AG04449 (cell line): ENCODE results near the gene SRGAP3.

Experiments used
- CTCF ChIA-PET: fragments of 350-600 bp; formaldehyde crosslinking; extraction: SDS; loops from one replicate; lab custom pipeline; 2021; ENCODE audit warnings: antibody characterized with exemption; lab: Yijun Ruan, JAX
- POLR2A ChIA-PET: fragments of 400-600, 350-600 bp; formaldehyde crosslinking; extraction: SDS; loops from one replicate; lab custom pipeline; 2020; ENCODE audit warnings: antibody characterized with exemption, inconsistent platforms; lab: Yijun Ruan, JAX
- DNase-seq: peaks from one replicate; pipeline ENCODE4 v3.0.0-alpha.2; 2010; ENCODE audit warnings: low read depth, low spot score
- H3K4me3 ChIP-seq: 2 replicates; pipeline ENCODE4 v1.5.1; 2011; ENCODE audit warnings: low read depth, mild to moderate bottlenecking, control low read depth, low read length
- CTCF ChIP-seq: IDR thresholded peaks from one replicate; pipeline ENCODE4 v1.5.1; 2011; ENCODE audit warnings: mild to moderate bottlenecking, moderate library complexity, low read length, control low read depth, inconsistent platforms; ENCODE audit not compliant: insufficient read depth; ENCODE audit errors: missing control alignments

SRGAP3 gene

GRCh38 chr3:9188583-9188982 is 60.9 kb downstream of the SRGAP3 start:
- no peak for TF ChIP-seq CTCF
- no peak overlapping the region for H3K4me3 ChIP-seq
- CTCF ChIA-PET = no interaction called here
- no peak for DNase-seq
- POLR2A ChIA-PET = no interaction called here

- ChIA-PET CTCF (no interaction called here), POLR2A (no interaction called here)
- no peak for DNase-seq
- H3K4me3 ChIP-seq = no peak overlapping the region
- no peak for TF ChIP-seq CTCF
Measured at GRCh38 chr3:9185701-9186100, 63.7 kb downstream of the SRGAP3 start.

- ChIA-PET CTCF (no interaction called here), POLR2A (no interaction called here)
- TF ChIP-seq CTCF = no peak
- no peak for DNase-seq
- H3K4me3 ChIP-seq = no peak overlapping the region
Measured at GRCh38 chr3:9185046-9185445, 64.4 kb downstream of the SRGAP3 start.

- POLR2A ChIA-PET = no interaction called here
- no peak overlapping the region for H3K4me3 ChIP-seq
- CTCF ChIA-PET = no interaction called here
- TF ChIP-seq CTCF = no peak
- DNase-seq = no peak
Measured at GRCh38 chr3:9184461-9184835, 65.0 kb downstream of the SRGAP3 start.

- no peak for TF ChIP-seq CTCF
- DNase-seq = no peak
- H3K4me3 ChIP-seq = no peak overlapping the region
- POLR2A ChIA-PET = no interaction called here
- CTCF ChIA-PET = no interaction called here
Measured at GRCh38 chr3:9183811-9184460, 65.5 kb downstream of the SRGAP3 start.

- no peak for DNase-seq
- POLR2A ChIA-PET = no interaction called here
Measured at GRCh38 chr3:9183011-9183410, 66.4 kb downstream of the SRGAP3 start.

More at GRCh38 chr3:9183011-9183410, 66.4 kb downstream of the SRGAP3 start:
- TF ChIP-seq CTCF = no peak
- no peak overlapping the region for H3K4me3 ChIP-seq
- CTCF ChIA-PET = no interaction called here
